Large intestine (tissue), 3 donors: ENCODE data around the gene NDUFA13. TPM values are rescaled to one million over a fixed set of nuclear protein-coding genes. Genes with fewer than 3 reads are reported as not detected.
A peak's percentile ranks its signal among the peaks of the same experiment; 100 is the strongest.

Experiments used
- DNase-seq, 2 donors: peaks; one replicate each; pipeline versions ENCODE4 v3.0.0 to v3.0.0-alpha.2; 2013
- H3K27ac ChIP-seq: one replicate; pipeline ENCODE4 v1.5.1; 2013; ENCODE audit warnings: low read length
- H3K27me3 ChIP-seq: 2 replicates; pipeline ENCODE4 v1.6.1; 2013; ENCODE audit warnings: low read length; ENCODE audit not compliant: control insufficient read depth, insufficient read depth
- H3K36me3 ChIP-seq: 2 replicates; pipeline ENCODE4 v1.6.1; 2013; ENCODE audit warnings: low read length; ENCODE audit not compliant: control insufficient read depth, insufficient read depth
- H3K4me1 ChIP-seq: one replicate; pipeline ENCODE4 v1.6.1; 2013; ENCODE audit warnings: low read length; ENCODE audit not compliant: control insufficient read depth, insufficient read depth
- H3K4me3 ChIP-seq: one replicate; pipeline ENCODE4 v1.5.1; 2013; ENCODE audit warnings: low read length
- H3K9me3 ChIP-seq: one replicate; pipeline ENCODE4 v1.6.1; 2013; ENCODE audit warnings: mild to moderate bottlenecking, low read depth, low read length, moderate library complexity; ENCODE audit not compliant: control insufficient read depth
- WGBS: methylation state at CpG from one replicate; pipeline ENCODE4 v1.1.5; 2013; ENCODE audit warnings: low lambda C conversion rate; ENCODE audit not compliant: insufficient coverage; 5-methylcytosine and 5-hydroxymethylcytosine counted together
- polyA plus RNA-seq: library from polyadenylated mRNA; unstranded; fragments of 120-200 nt; gene quantifications from one replicate; pipeline ENCODE4 v1.2.1, GENCODE V29; 2013

The NDUFA13 gene
- polyA plus RNA-seq, 1 donor: 219 TPM

GRCh38 chr19:19526581-19527370 lies 10.8 kb downstream of the NDUFA13 start:
- Histone ChIP-seq H3K9me3 (no peaks in the 10 kb centered on the region), H3K4me3 (no peak overlapping the region), H3K27me3 (no peaks in the 10 kb centered on the region), H3K36me3 (peaks cover 52% of the 10 kb centered on the region), H3K27ac (no peak overlapping the region), H3K4me1 (no peaks in the 10 kb centered on the region)
- no peak for DNase-seq
- no CpG with 5 or more reads among the region's 28 CpGs for WGBS

- Histone ChIP-seq H3K9me3 (no peaks in the 10 kb centered on the region), H3K27me3 (no peaks in the 10 kb centered on the region), H3K4me1 (no peaks in the 10 kb centered on the region), H3K27ac (no peak overlapping the region), H3K36me3 (peaks cover 52% of the 10 kb centered on the region), H3K4me3 (no peak overlapping the region)
- no CpG with 5 or more reads among the region's 9 CpGs for WGBS
- no peak for DNase-seq
Measured at GRCh38 chr19:19527371-19527656, 11.3 kb downstream of the NDUFA13 start.

- no CpG with 5 or more reads among the region's 27 CpGs for WGBS
- no peaks in the 10 kb centered on the region for H3K4me1 ChIP-seq
- H3K27me3 ChIP-seq: no peaks in the 10 kb centered on the region
- H3K36me3 ChIP-seq: peaks cover 51% of the 10 kb centered on the region
- no peak for DNase-seq
- H3K9me3 ChIP-seq: no peaks in the 10 kb centered on the region
- no peak overlapping the region for H3K27ac ChIP-seq
- no peak overlapping the region for H3K4me3 ChIP-seq
Measured at GRCh38 chr19:19527674-19528625, 11.9 kb downstream of the NDUFA13 start.

- Histone ChIP-seq H3K9me3 (no peaks in the 10 kb centered on the region), H3K27me3 (no peaks in the 10 kb centered on the region), H3K36me3 (peaks cover 46% of the 10 kb centered on the region), H3K27ac (no peak within 1 kb of the TSS), H3K4me1 (no peaks in the 10 kb centered on the region), H3K4me3 (no peak within 1 kb of the TSS)
- DNase-seq: peak in 1 of 2 donors; percentile 35
- WGBS: 70% methylated on average over 2 of the region's 50 CpGs
Measured at GRCh38 chr19:19528721-19529490, 12.9 kb downstream of the NDUFA13 start, which contains the start of gene YJEFN3. Gene YJEFN3, plus strand, starts transcription at chr19:19528911. Its CDS starts 22 bp downstream, at chr19:19528933.

GRCh38 chr19:19529783-19530422 lies 13.9 kb downstream of the NDUFA13 start:
- no peak for DNase-seq
- no peaks in the 10 kb centered on the region for H3K27me3 ChIP-seq
- H3K4me1 ChIP-seq: no peaks in the 10 kb centered on the region
- H3K36me3 ChIP-seq: peaks cover 42% of the 10 kb centered on the region
- H3K9me3 ChIP-seq: no peaks in the 10 kb centered on the region
- no CpG with 5 or more reads among the region's 11 CpGs for WGBS
- H3K4me3 ChIP-seq: no peak overlapping the region
- H3K27ac ChIP-seq: no peak overlapping the region

- no peak for DNase-seq
- no peak overlapping the region for H3K4me3 ChIP-seq
- no peaks in the 10 kb centered on the region for H3K27me3 ChIP-seq
- no peaks in the 10 kb centered on the region for H3K4me1 ChIP-seq
- no peak overlapping the region for H3K27ac ChIP-seq
- peaks cover 37% of the 10 kb centered on the region for H3K36me3 ChIP-seq
- no CpG with 5 or more reads among the region's 9 CpGs for WGBS
- H3K9me3 ChIP-seq: no peaks in the 10 kb centered on the region
Measured at GRCh38 chr19:19530423-19530804, 14.4 kb downstream of the NDUFA13 start.

GRCh38 chr19:19530889-19531288 lies 14.9 kb downstream of the NDUFA13 start:
- Histone ChIP-seq H3K4me1 (no peaks in the 10 kb centered on the region), H3K4me3 (no peak overlapping the region), H3K27me3 (no peaks in the 10 kb centered on the region), H3K9me3 (no peaks in the 10 kb centered on the region), H3K36me3 (peaks cover 35% of the 10 kb centered on the region), H3K27ac (no peak overlapping the region)
- DNase-seq: no peak
- 80% methylated on average over 2 of the region's 4 CpGs for WGBS

- DNase-seq: peak; percentile 53 to 55
- H3K27me3 ChIP-seq: peaks cover 6% of the 10 kb centered on the region
- H3K27ac ChIP-seq: no peak overlapping the region
- H3K4me1 ChIP-seq: no peaks in the 10 kb centered on the region
- no CpG with 5 or more reads among the region's 48 CpGs for WGBS
- H3K36me3 ChIP-seq: peaks cover 23% of the 10 kb centered on the region
- H3K9me3 ChIP-seq: no peaks in the 10 kb centered on the region
- no peak overlapping the region for H3K4me3 ChIP-seq
Measured at GRCh38 chr19:19531951-19532805, 16.2 kb downstream of the NDUFA13 start.
